Measurements from ENCODE around the gene TAF7L.

DNA sequence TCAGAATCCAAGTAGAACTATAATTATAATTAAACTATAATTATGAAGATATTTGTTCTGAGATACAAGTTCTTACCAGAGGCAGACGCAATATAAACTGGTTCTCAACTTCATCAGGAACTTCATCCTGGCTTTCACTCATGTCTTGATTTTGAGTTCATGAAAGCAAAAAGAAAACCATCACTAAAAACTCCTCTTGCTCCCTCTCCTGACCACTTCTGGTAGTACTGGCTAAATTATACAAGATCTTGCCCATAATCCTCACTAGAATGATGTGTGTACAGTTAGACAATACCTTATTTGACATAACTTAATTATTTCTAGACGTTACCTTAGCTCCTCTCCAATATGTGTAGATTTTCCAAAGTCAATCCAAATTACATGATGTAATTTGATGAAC lies 3.7 kb downstream of the TAF7L start:
- TF ChIP-seq POLR2A (IDR thresholded peaks at IDR 0.05) (no peak), POLR2AphosphoS5 (IDR thresholded peaks at IDR 0.05) (no peak), EP300 (IDR thresholded peaks at IDR 0.05) (no peak)
- TF ChIP-seq, protein P1, sequence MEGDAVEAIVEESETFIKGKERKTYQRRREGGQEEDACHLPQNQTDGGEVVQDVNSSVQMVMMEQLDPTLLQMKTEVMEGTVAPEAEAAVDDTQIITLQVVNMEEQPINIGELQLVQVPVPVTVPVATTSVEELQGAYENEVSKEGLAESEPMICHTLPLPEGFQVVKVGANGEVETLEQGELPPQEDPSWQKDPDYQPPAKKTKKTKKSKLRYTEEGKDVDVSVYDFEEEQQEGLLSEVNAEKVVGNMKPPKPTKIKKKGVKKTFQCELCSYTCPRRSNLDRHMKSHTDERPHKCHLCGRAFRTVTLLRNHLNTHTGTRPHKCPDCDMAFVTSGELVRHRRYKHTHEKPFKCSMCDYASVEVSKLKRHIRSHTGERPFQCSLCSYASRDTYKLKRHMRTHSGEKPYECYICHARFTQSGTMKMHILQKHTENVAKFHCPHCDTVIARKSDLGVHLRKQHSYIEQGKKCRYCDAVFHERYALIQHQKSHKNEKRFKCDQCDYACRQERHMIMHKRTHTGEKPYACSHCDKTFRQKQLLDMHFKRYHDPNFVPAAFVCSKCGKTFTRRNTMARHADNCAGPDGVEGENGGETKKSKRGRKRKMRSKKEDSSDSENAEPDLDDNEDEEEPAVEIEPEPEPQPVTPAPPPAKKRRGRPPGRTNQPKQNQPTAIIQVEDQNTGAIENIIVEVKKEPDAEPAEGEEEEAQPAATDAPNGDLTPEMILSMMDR (IDR thresholded peaks at IDR 0.05) = peak in 5 of 6 experiments; percentile 39 to 64 (median 51)
